Osteoblast (primary cell): ENCODE results near the gene OR10T2. TPM values are rescaled to one million over a fixed set of nuclear protein-coding genes. Genes with fewer than 3 reads are reported as not detected.

Source experiments
- DNase-seq: peaks from one replicate; pipeline ENCODE4 v3.0.0; 2011; ENCODE audit warnings: low spot score, mixed read lengths; ENCODE audit not compliant: insufficient read length; ENCODE audit errors: missing footprints
- H2AFZ ChIP-seq: 2 replicates; pipeline ENCODE4 v1.6.0; 2011; ENCODE audit warnings: mild to moderate bottlenecking, low read length
- H3K27ac ChIP-seq: 2 replicates; pipeline ENCODE4 v1.5.1; 2011; ENCODE audit warnings: mild to moderate bottlenecking, low read depth, low read length, moderate library complexity
- H3K27me3 ChIP-seq: 2 replicates; pipeline ENCODE4 v1.6.0; 2012; ENCODE audit warnings: mild to moderate bottlenecking, control low read depth, inconsistent platforms, low read length, moderate library complexity; ENCODE audit not compliant: insufficient read depth
- H3K36me3 ChIP-seq: 2 replicates; pipeline ENCODE4 v1.5.1; 2011; ENCODE audit warnings: mild to moderate bottlenecking, low read length, control low read depth, moderate library complexity; ENCODE audit not compliant: insufficient read depth
- H3K4me1 ChIP-seq: 2 replicates; pipeline ENCODE4 v1.5.1; 2011; ENCODE audit warnings: mild to moderate bottlenecking, low read length, control low read depth, moderate library complexity; ENCODE audit not compliant: insufficient read depth
- H3K4me2 ChIP-seq: 2 replicates; pipeline ENCODE4 v1.6.0; 2011; ENCODE audit warnings: mild to moderate bottlenecking, low read length; ENCODE audit not compliant: insufficient read depth
- H3K4me3 ChIP-seq: fragments of 200-600 bp; sonication (generic); 3 replicates; pipeline ENCODE4 v1.5.1; 2012; ENCODE audit warnings: mild to moderate bottlenecking, low read length, inconsistent platforms; ENCODE audit not compliant: insufficient read depth
- H3K79me2 ChIP-seq: 2 replicates; pipeline ENCODE4 v1.6.0; 2012; ENCODE audit warnings: mild to moderate bottlenecking, low read length, control low read depth, inconsistent platforms; ENCODE audit not compliant: insufficient read depth
- H3K9me3 ChIP-seq: 2 replicates; pipeline ENCODE4 v1.5.1; 2011; ENCODE audit warnings: low read depth, low read length, control low read depth
- H4K20me1 ChIP-seq: 2 replicates; pipeline ENCODE4 v1.6.0; 2012; ENCODE audit warnings: mild to moderate bottlenecking, low read length, control low read depth; ENCODE audit not compliant: insufficient read depth
- CTCF ChIP-seq: IDR thresholded peaks from 2 replicates; pipeline ENCODE4 v1.5.1; 2011; ENCODE audit warnings: mild to moderate bottlenecking, low read depth, low read length, moderate library complexity; ENCODE audit errors: extremely low read depth
- total RNA-seq: library from RNA; depleted of rRNA; stranded (reverse); fragments of >200 nt; gene quantifications from 2 replicates; pipeline ENCODE4 v1.2.3, GENCODE V29; 2012

OR10T2 gene
- total RNA-seq, 1 donor = not detected

- Histone ChIP-seq H3K27me3 (no peaks in the 10 kb centered on the region), H3K4me2 (no peak overlapping the region), H3K4me3 (no peak overlapping the region), H3K4me1 (no peaks in the 10 kb centered on the region), H3K27ac (no peak overlapping the region), H3K79me2 (no peaks in the 10 kb centered on the region), H3K36me3 (no peaks in the 10 kb centered on the region), H4K20me1 (no peaks in the 10 kb centered on the region), H3K9me3 (no peaks in the 10 kb centered on the region), H2AFZ (no peak overlapping the region)
- no peak for DNase-seq
- TF ChIP-seq CTCF = no peak
Observed at GRCh38 chr1:158414651-158415345, 15.5 kb upstream of the OR10T2 start.

- Histone ChIP-seq H3K27ac (no peak overlapping the region), H3K4me3 (no peak overlapping the region), H3K9me3 (no peaks in the 10 kb centered on the region), H3K4me2 (no peak overlapping the region), H3K36me3 (no peaks in the 10 kb centered on the region), H2AFZ (no peak overlapping the region), H3K79me2 (no peaks in the 10 kb centered on the region), H4K20me1 (no peaks in the 10 kb centered on the region), H3K4me1 (no peaks in the 10 kb centered on the region), H3K27me3 (no peaks in the 10 kb centered on the region)
- no peak for DNase-seq
- no peak for TF ChIP-seq CTCF
Observed at GRCh38 chr1:158407092-158407491, 7.8 kb upstream of the OR10T2 start.

- TF ChIP-seq CTCF = no peak
- H3K36me3 ChIP-seq = no peaks in the 10 kb centered on the region
Observed at GRCh38 chr1:158400871-158401270, 1.6 kb upstream of the OR10T2 start.

GRCh38 chr1:158396646-158397045, 2.6 kb downstream of the OR10T2 start:
- H3K4me2 ChIP-seq = no peak overlapping the region
- H4K20me1 ChIP-seq = no peaks in the 10 kb centered on the region
- H3K27me3 ChIP-seq = no peaks in the 10 kb centered on the region
- H3K4me1 ChIP-seq = no peaks in the 10 kb centered on the region
- no peaks in the 10 kb centered on the region for H3K9me3 ChIP-seq
- H2AFZ ChIP-seq = no peak overlapping the region
- no peaks in the 10 kb centered on the region for H3K79me2 ChIP-seq
- no peak overlapping the region for H3K27ac ChIP-seq
- no peak for TF ChIP-seq CTCF
- DNase-seq = no peak
- no peak overlapping the region for H3K4me3 ChIP-seq
- no peaks in the 10 kb centered on the region for H3K36me3 ChIP-seq

More at GRCh38 chr1:158400871-158401270, 1.6 kb upstream of the OR10T2 start:
- Histone ChIP-seq H3K27me3 (no peaks in the 10 kb centered on the region), H3K79me2 (no peaks in the 10 kb centered on the region), H3K4me1 (no peaks in the 10 kb centered on the region), H4K20me1 (no peaks in the 10 kb centered on the region), H3K4me2 (no peak overlapping the region), H3K9me3 (no peaks in the 10 kb centered on the region), H2AFZ (no peak overlapping the region), H3K27ac (no peak overlapping the region), H3K4me3 (no peak overlapping the region)
- DNase-seq = no peak
